HG03342 (cell line): ENCODE data around the gene C4BPA.

Source experiments
- ATAC-seq: cut with Tn5 transposase; IDR thresholded peaks from one replicate; pipeline ENCODE4 v1.9.1; 2021; ENCODE audit warnings: mild to moderate bottlenecking, moderate library complexity; ENCODE audit not compliant: unreplicated experiment

C4BPA gene

GRCh38 chr1:207103892-207104373 is at the start of gene C4BPA:
C4BPA (plus strand) TSS chr1:207104233; CDS start chr1:207113026, 8,793 bp downstream.
- ATAC-seq = no peak

GRCh38 chr1:207054491-207054890 is 49.5 kb upstream of the C4BPA start:
- no peak for ATAC-seq

- ATAC-seq = no peak
Measured at GRCh38 chr1:207055386-207056001, 48.5 kb upstream of the C4BPA start.

- no peak for ATAC-seq
Measured at GRCh38 chr1:207056673-207057072, 47.4 kb upstream of the C4BPA start.

- ATAC-seq = no peak
Measured at GRCh38 chr1:207058252-207058651, 45.8 kb upstream of the C4BPA start.

GRCh38 chr1:207058878-207059867 is 44.9 kb upstream of the C4BPA start:
- no peak for ATAC-seq

GRCh38 chr1:207059881-207060280 is 44.2 kb upstream of the C4BPA start:
- no peak for ATAC-seq

- no peak for ATAC-seq
Measured at GRCh38 chr1:207060596-207060995, 43.4 kb upstream of the C4BPA start.

GRCh38 chr1:207062058-207062457 is 42.0 kb upstream of the C4BPA start:
- no peak for ATAC-seq

GRCh38 chr1:207063014-207063413 is 41.0 kb upstream of the C4BPA start:
- ATAC-seq = no peak

GRCh38 chr1:207064561-207064960 is 39.5 kb upstream of the C4BPA start:
- ATAC-seq = no peak

GRCh38 chr1:207067185-207067584 is 36.8 kb upstream of the C4BPA start:
- ATAC-seq = no peak

GRCh38 chr1:207067665-207068064 is 36.4 kb upstream of the C4BPA start:
- no peak for ATAC-seq

GRCh38 chr1:207069061-207069460 is 35.0 kb upstream of the C4BPA start:
- no peak for ATAC-seq

- ATAC-seq = no peak
Measured at GRCh38 chr1:207069858-207070506, 34.1 kb upstream of the C4BPA start.

GRCh38 chr1:207070811-207071210 is 33.2 kb upstream of the C4BPA start:
- no peak for ATAC-seq

GRCh38 chr1:207071426-207071825 is 32.6 kb upstream of the C4BPA start:
- no peak for ATAC-seq

- no peak for ATAC-seq
Measured at GRCh38 chr1:207072233-207072632, 31.8 kb upstream of the C4BPA start.

GRCh38 chr1:207073906-207074820 is 29.9 kb upstream of the C4BPA start:
- ATAC-seq = no peak

GRCh38 chr1:207076181-207076955 is 27.7 kb upstream of the C4BPA start:
- ATAC-seq = no peak
